IPS DF 19.7 (cell line): ENCODE data around the gene PCYOX1L.
"Not testable (repeated sequence)": the region's sequence is repeated elsewhere in the genome, so short reads cannot be mapped to it uniquely, and the experiment has no call there.

Source experiments
- DNase-seq: peaks from one replicate; pipeline ENCODE4 v3.0.0-alpha.2; 2013; ENCODE audit warnings: low read depth, low spot score

The PCYOX1L gene

GRCh38 chr5:149386166-149386565, 28.3 kb downstream of the PCYOX1L start:
- DNase-seq, result no peak

- no peak for DNase-seq
Observed at GRCh38 chr5:149387081-149387631, 29.3 kb downstream of the PCYOX1L start.

GRCh38 chr5:149387982-149388381, 30.1 kb downstream of the PCYOX1L start:
- no peak for DNase-seq

GRCh38 chr5:149388498-149389190, 30.8 kb downstream of the PCYOX1L start:
- no peak for DNase-seq

- no peak for DNase-seq
Observed at GRCh38 chr5:149389552-149390495, 32.0 kb downstream of the PCYOX1L start.

- DNase-seq, result not testable (repeated sequence)
Observed at GRCh38 chr5:149391076-149391475, 33.2 kb downstream of the PCYOX1L start.

GRCh38 chr5:149391524-149391923, 33.7 kb downstream of the PCYOX1L start:
- DNase-seq, result no peak

GRCh38 chr5:149392718-149393117, 34.9 kb downstream of the PCYOX1L start:
- DNase-seq, result no peak

- not testable (repeated sequence) for DNase-seq
Observed at GRCh38 chr5:149394996-149395395, 37.1 kb downstream of the PCYOX1L start.

GRCh38 chr5:149397530-149397929, 39.7 kb downstream of the PCYOX1L start:
- DNase-seq, result no peak

- not testable (repeated sequence) for DNase-seq
Observed at GRCh38 chr5:149398747-149399266, 41.0 kb downstream of the PCYOX1L start.

GRCh38 chr5:149399775-149400174, 41.9 kb downstream of the PCYOX1L start:
- DNase-seq, result no peak

GRCh38 chr5:149400304-149400703, 42.5 kb downstream of the PCYOX1L start:
- no peak for DNase-seq

- DNase-seq, result no peak
Observed at GRCh38 chr5:149401051-149401450, 43.2 kb downstream of the PCYOX1L start.

GRCh38 chr5:149402291-149402690, 44.4 kb downstream of the PCYOX1L start:
- no peak for DNase-seq

GRCh38 chr5:149403923-149404745, 46.3 kb downstream of the PCYOX1L start:
- no peak for DNase-seq

GRCh38 chr5:149404746-149405549, 47.1 kb downstream of the PCYOX1L start:
- DNase-seq, result no peak

GRCh38 chr5:149405550-149406202, 47.8 kb downstream of the PCYOX1L start:
- no peak for DNase-seq

- DNase-seq, result no peak
Observed at GRCh38 chr5:149406203-149406978, 48.5 kb downstream of the PCYOX1L start.
